Measurements from ENCODE around the gene ADCY3.

Gene ADCY3

DNA sequence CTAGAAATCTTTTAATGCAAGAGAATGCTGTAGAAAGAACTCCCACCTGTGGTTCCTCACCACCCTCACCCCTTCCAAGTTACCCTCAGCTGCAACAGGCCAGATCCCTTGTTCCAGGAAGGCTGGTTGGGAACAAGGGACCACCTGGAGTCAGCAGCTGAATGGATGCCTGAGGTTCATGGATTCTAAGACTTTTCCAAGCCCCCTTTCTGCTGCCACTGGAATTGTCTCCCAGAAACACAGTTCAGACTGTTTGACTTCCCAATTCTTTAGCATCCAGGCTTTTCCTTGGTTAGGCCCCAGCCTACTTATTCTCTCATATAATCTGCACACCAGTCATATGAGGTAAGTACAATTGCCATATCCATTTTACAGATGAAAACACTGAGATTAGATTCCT lies 8.0 kb upstream of the ADCY3 start:
- TF ChIP-seq, protein P1, sequence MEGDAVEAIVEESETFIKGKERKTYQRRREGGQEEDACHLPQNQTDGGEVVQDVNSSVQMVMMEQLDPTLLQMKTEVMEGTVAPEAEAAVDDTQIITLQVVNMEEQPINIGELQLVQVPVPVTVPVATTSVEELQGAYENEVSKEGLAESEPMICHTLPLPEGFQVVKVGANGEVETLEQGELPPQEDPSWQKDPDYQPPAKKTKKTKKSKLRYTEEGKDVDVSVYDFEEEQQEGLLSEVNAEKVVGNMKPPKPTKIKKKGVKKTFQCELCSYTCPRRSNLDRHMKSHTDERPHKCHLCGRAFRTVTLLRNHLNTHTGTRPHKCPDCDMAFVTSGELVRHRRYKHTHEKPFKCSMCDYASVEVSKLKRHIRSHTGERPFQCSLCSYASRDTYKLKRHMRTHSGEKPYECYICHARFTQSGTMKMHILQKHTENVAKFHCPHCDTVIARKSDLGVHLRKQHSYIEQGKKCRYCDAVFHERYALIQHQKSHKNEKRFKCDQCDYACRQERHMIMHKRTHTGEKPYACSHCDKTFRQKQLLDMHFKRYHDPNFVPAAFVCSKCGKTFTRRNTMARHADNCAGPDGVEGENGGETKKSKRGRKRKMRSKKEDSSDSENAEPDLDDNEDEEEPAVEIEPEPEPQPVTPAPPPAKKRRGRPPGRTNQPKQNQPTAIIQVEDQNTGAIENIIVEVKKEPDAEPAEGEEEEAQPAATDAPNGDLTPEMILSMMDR (IDR thresholded peaks at IDR 0.05; ENCODE audit: low read depth, low read length), result no peak

DNA sequence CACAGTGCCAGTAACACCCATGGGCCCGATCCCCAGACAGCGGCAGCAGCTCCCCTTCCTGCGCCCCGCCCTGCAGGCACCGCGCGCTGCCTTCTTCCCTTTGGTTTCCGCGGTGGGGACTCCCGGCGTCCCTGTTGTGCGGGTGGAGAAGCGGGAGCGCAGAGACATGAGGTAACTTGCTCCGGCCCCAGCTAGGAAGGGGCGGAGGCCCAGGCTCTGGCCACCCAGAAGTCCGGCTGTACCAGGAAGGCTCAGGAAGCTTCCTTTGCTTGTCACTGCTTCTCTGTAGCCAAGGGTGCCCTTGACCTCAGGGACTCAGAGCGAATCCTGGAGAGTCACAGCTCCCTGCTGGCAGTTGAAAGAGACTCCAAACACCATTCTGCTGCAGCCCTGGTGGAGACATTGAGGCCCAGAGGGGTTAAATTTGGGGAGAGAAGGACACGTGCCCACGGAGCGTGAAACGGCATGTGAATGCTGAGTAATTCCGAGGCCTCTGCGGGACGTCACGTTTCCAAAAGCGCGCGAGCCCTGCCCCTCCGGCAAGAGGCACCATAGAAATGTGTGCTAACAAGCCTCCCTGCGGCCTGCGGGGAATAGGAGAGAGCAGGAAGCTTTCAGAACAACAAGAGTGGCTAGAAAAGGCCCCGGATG lies 6.7 kb upstream of the ADCY3 start:
- TF ChIP-seq, protein P1 (IDR thresholded peaks at IDR 0.05; ENCODE audit: low read depth, low read length), result no peak
- no peak overlapping the region for H3K4me3 ChIP-seq (replicated peaks in 1 of 2; ENCODE audit: low read depth in 2 of 2, low read length in 2 of 2)
- DNase-seq (ENCODE audit: low read depth in 2 of 2), result peak; percentile 45 to 54

More for the DNA sequence above, 8.0 kb upstream of the ADCY3 start:
- DNase-seq (ENCODE audit: low read depth in 2 of 2), result no peak
- H3K4me3 ChIP-seq (replicated peaks in 1 of 2; ENCODE audit: low read depth in 2 of 2, low read length in 2 of 2), result no peak overlapping the region

DNA sequence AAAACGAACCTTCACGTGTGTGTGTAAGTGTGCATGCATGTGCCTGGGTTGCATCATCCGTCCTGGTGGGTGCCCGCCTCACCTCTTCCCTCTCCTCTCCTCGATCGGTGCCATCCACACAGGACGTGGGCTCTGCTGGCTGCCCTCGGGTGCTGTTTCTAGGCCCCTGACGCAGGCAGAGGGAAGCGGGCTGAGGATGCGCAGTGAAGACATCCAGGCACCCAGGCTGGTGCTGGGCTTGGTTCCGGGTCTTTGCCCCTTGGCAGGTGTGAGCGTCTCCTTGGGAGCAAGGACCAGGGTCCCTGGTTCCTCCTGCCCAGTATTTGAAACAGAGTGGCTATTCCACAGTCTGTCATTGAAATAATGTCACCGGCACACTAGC lies 6.2 kb upstream of the ADCY3 start:
- DNase-seq (ENCODE audit: low read depth in 2 of 2), result no peak
- TF ChIP-seq, protein P1 (IDR thresholded peaks at IDR 0.05; ENCODE audit: low read depth, low read length), result no peak
- H3K4me3 ChIP-seq (replicated peaks in 1 of 2; ENCODE audit: low read depth in 2 of 2, low read length in 2 of 2), result no peak overlapping the region

DNA sequence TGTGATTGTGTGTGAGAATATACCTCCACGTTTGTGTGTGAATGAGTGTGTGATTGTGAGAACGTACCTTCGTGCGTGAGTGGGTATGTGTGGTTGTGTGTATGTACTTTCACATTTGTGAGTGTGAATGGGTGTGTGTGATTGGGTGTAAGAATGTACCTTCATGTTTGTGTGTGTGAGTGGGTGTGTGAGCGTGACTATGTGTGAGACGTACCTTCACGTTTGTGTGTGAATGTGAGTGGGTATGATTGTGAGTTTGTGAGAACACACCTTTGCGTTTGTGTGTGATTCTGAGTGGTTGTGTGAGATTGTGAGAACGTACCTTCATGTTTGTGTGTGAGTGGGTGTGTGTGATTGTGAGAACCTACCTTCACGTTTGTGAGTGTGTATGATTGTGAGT lies 5.8 kb upstream of the ADCY3 start:
- H3K4me3 ChIP-seq (replicated peaks in 1 of 2; ENCODE audit: low read depth in 2 of 2, low read length in 2 of 2), result no peak overlapping the region
- no peak for DNase-seq (ENCODE audit: low read depth in 2 of 2)
- TF ChIP-seq, protein P1 (IDR thresholded peaks at IDR 0.05; ENCODE audit: low read depth, low read length), result no peak

DNA sequence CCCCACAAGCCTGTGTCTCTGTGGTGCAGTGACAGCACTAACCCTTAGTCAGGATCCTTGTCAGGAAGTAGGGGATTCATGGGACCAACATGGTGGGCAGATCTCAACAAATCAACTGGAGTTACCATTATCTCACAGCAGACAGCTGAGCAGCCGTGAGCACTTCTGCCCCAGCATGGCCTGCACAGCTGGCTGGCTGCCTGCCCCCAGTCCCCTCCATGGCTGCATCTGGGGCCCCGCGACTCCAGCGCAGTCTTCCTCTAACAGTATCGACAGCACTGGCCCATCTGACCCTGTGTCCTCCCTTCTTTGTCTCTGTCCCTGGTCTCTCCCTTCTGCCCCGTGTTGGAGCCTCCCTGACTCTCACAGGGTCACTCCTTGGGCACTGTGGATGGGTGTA lies 4.7 kb upstream of the ADCY3 start:
- TF ChIP-seq, protein P1 (IDR thresholded peaks at IDR 0.05; ENCODE audit: low read depth, low read length), result no peak

DNA sequence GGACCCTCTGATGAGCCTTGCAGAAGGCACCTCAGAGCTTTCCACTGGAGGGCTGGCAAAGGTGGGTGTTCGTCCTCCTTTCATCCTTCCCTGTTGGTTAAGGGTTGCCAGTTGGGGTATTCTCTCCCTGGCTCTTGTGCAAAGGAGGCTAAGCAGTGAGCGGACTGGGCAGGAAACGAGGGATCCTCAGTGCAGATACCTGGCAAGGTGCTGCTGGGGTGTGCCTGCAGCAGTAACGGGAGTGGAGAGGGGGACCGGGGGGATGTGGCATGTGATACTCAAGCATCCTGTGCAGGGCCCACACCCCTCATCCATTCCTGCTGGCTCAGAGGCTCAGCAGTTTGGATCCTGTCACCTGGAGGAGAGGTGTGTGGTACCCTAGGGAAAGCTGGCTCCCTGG lies 4.2 kb upstream of the ADCY3 start:
- TF ChIP-seq, protein P1 (IDR thresholded peaks at IDR 0.05; ENCODE audit: low read depth, low read length), result no peak
- DNase-seq (ENCODE audit: low read depth in 2 of 2), result no peak
- H3K4me3 ChIP-seq (replicated peaks in 1 of 2; ENCODE audit: low read depth in 2 of 2, low read length in 2 of 2), result no peak overlapping the region

More for the DNA sequence above, 4.7 kb upstream of the ADCY3 start:
- H3K4me3 ChIP-seq (replicated peaks in 1 of 2; ENCODE audit: low read depth in 2 of 2, low read length in 2 of 2), result no peak overlapping the region
- no peak for DNase-seq (ENCODE audit: low read depth in 2 of 2)

DNA sequence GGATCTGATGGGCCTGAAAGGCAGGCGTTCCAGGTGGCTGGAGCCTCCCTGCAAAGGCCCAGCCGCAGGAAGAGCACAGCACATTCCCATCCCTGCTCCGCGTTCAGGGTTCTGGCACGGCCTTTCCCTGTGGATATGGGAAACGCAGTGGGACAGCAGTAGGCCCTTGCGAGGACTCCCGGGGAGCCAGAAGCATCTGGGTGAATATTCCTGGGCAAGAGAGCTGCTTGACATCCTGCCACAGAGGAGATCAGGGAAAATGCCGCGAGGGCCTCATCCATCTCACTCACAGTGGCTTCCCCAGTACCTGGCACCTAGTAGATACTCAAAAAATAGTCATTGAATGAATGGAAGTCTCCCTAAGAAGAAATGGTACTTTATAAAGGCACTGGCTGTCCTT lies 3.1 kb upstream of the ADCY3 start:
- no peak for DNase-seq (ENCODE audit: low read depth in 2 of 2)
- H3K4me3 ChIP-seq (replicated peaks in 1 of 2; ENCODE audit: low read depth in 2 of 2, low read length in 2 of 2), result no peak overlapping the region
- TF ChIP-seq, protein P1 (IDR thresholded peaks at IDR 0.05; ENCODE audit: low read depth, low read length), result no peak

All from cardiac fibroblast (primary cell).